ENCODE measurements around the gene FABP6. TPM values are rescaled to one million over a fixed set of nuclear protein-coding genes. Genes with fewer than 3 reads are reported as not detected.

FABP6 gene
- total and polyA plus RNA-seq, 5 experiments from 2014 or later, result not detected

Other genes with a start within 250 kb of the FABP6 start
- 10 to 100 TPM; 45.6 TPM for gene TTC1, start 220.4 kb upstream of the FABP6 start, total RNA-seq
- 100 to 1,000 TPM in 1 of 3 donors, 10 to 100 TPM in 2; 84.7 to 101 (median 91.7) TPM for gene TTC1, start 220.4 kb upstream of the FABP6 start, polyA plus RNA-seq
- 10 to 100 TPM; 41.7 to 43.6 TPM for gene PWWP2A, start 110.1 kb upstream of the FABP6 start, total RNA-seq
- gene PWWP2A, start 110.1 kb upstream of the FABP6 start, polyA plus RNA-seq, result 10 to 100 TPM; 21.0 to 30.5 (median 29.8) TPM
- gene CCNJL, start 83.1 kb downstream of the FABP6 start, total RNA-seq, result not detected
- gene CCNJL, start 83.1 kb downstream of the FABP6 start, polyA plus RNA-seq, result not detected
- not detected for gene C1QTNF2, start 141.1 kb downstream of the FABP6 start, total RNA-seq
- not detected for gene C1QTNF2, start 141.1 kb downstream of the FABP6 start, polyA plus RNA-seq
- under 1 TPM; 0.47 to 0.49 TPM for gene FAM200C, start 170.5 kb downstream of the FABP6 start, total RNA-seq
- gene FAM200C, start 170.5 kb downstream of the FABP6 start, polyA plus RNA-seq, result under 1 TPM; 0.15 to 0.47 (median 0.24) TPM
- gene SLU7, start 189.6 kb downstream of the FABP6 start, total RNA-seq, result 10 to 100 TPM; 94.2 to 95.0 TPM
- gene SLU7, start 189.6 kb downstream of the FABP6 start, polyA plus RNA-seq, result 10 to 100 TPM; 70.5 to 79.8 (median 71.1) TPM
- 1 to 10 TPM; 2.7 to 4.2 TPM for gene PTTG1, start 192.3 kb downstream of the FABP6 start, total RNA-seq
- gene PTTG1, start 192.3 kb downstream of the FABP6 start, polyA plus RNA-seq, result 10 to 100 TPM in 1 of 3 donors, 1 to 10 TPM in 2; 7.1 to 18.9 (median 8.9) TPM

Measured in naive thymus-derived CD8-positive, alpha-beta T cell (primary cell).